T-helper 1 cell treated with Interleukin-12 subunit alpha and Interleukin-12 subunit beta and Interleukin-4 antibody, amounts not matched to agents 30 μg/mL and 1 μg/mL, for 36 hours (primary cell): ENCODE measurements around the gene ASIP.
"Not testable (repeated sequence)": the region's sequence is repeated elsewhere in the genome, so short reads cannot be mapped to it uniquely, and the experiment has no call there.

Experiments used
- H3K27ac Mint-ChIP-seq: one replicate; pipeline ENCODE4 v1.8.0; 2021; ENCODE audit warnings: mild to moderate bottlenecking, mixed read lengths
- H3K27me3 Mint-ChIP-seq: one replicate; pipeline ENCODE4 v1.8.0; 2021; ENCODE audit warnings: low read depth, mixed read lengths
- H3K36me3 Mint-ChIP-seq: one replicate; pipeline ENCODE4 v1.8.0; 2021; ENCODE audit warnings: low read depth, mixed read lengths
- H3K4me1 Mint-ChIP-seq: one replicate; pipeline ENCODE4 v1.8.0; 2021; ENCODE audit warnings: low read depth, mixed read lengths
- H3K4me3 Mint-ChIP-seq: one replicate; pipeline ENCODE4 v1.8.0; 2021; ENCODE audit warnings: mild to moderate bottlenecking, moderate library complexity, mixed read lengths
- H3K9me3 Mint-ChIP-seq: one replicate; pipeline ENCODE4 v1.8.0; 2021; ENCODE audit warnings: mixed read lengths

Gene ASIP

GRCh38 chr20:34254979-34255378 is 13.8 kb downstream of the ASIP start:
- Mint-ChIP-seq H3K36me3 (no peaks in the 10 kb centered on the region), H3K9me3 (no peaks in the 10 kb centered on the region), H3K4me3 (no peak overlapping the region), H3K4me1 (no peaks in the 10 kb centered on the region), H3K27ac (no peak overlapping the region), H3K27me3 (no peaks in the 10 kb centered on the region)

- Mint-ChIP-seq H3K4me1 (no peaks in the 10 kb centered on the region), H3K9me3 (no peaks in the 10 kb centered on the region), H3K36me3 (no peaks in the 10 kb centered on the region), H3K27ac (no peak overlapping the region), H3K4me3 (no peak overlapping the region), H3K27me3 (no peaks in the 10 kb centered on the region)
Observed at GRCh38 chr20:34256629-34257124, 15.5 kb downstream of the ASIP start.

- peaks cover 3% of the 10 kb centered on the region for H3K4me1 Mint-ChIP-seq
- H3K36me3 Mint-ChIP-seq = no peaks in the 10 kb centered on the region
Observed at GRCh38 chr20:34260208-34260942, 19.2 kb downstream of the ASIP start.

GRCh38 chr20:34262488-34263288 is 21.5 kb downstream of the ASIP start:
- no peaks in the 10 kb centered on the region for H3K36me3 Mint-ChIP-seq
- peaks cover 3% of the 10 kb centered on the region for H3K4me1 Mint-ChIP-seq
- H3K27me3 Mint-ChIP-seq = no peaks in the 10 kb centered on the region
- no peaks in the 10 kb centered on the region for H3K9me3 Mint-ChIP-seq
- H3K4me3 Mint-ChIP-seq = no peak overlapping the region
- H3K27ac Mint-ChIP-seq = peak overlapping the region; percentile 27

More at GRCh38 chr20:34260208-34260942, 19.2 kb downstream of the ASIP start:
- H3K9me3 Mint-ChIP-seq = no peaks in the 10 kb centered on the region
- no peaks in the 10 kb centered on the region for H3K27me3 Mint-ChIP-seq
- H3K27ac Mint-ChIP-seq = no peak overlapping the region
- H3K4me3 Mint-ChIP-seq = no peak overlapping the region

- not testable (repeated sequence) for H3K4me1 Mint-ChIP-seq, H3K9me3 Mint-ChIP-seq, H3K4me3 Mint-ChIP-seq, H3K27ac Mint-ChIP-seq, H3K27me3 Mint-ChIP-seq, H3K36me3 Mint-ChIP-seq
Observed at GRCh38 chr20:34263468-34263867, 22.2 kb downstream of the ASIP start.

GRCh38 chr20:34264141-34264540 is 22.9 kb downstream of the ASIP start:
- H3K4me3 Mint-ChIP-seq = no peak overlapping the region
- no peaks in the 10 kb centered on the region for H3K27me3 Mint-ChIP-seq
- no peaks in the 10 kb centered on the region for H3K9me3 Mint-ChIP-seq
- H3K36me3 Mint-ChIP-seq = no peaks in the 10 kb centered on the region
- H3K27ac Mint-ChIP-seq = no peak overlapping the region
- peaks cover 3% of the 10 kb centered on the region for H3K4me1 Mint-ChIP-seq

- Mint-ChIP-seq H3K27ac (no peak overlapping the region), H3K27me3 (no peaks in the 10 kb centered on the region), H3K9me3 (no peaks in the 10 kb centered on the region), H3K36me3 (no peaks in the 10 kb centered on the region), H3K4me3 (no peak overlapping the region), H3K4me1 (peaks cover 3% of the 10 kb centered on the region)
Observed at GRCh38 chr20:34268145-34268544, 26.9 kb downstream of the ASIP start.

GRCh38 chr20:34268851-34269636 is 27.8 kb downstream of the ASIP start:
- Mint-ChIP-seq H3K4me1 (peaks cover 3% of the 10 kb centered on the region), H3K27ac (no peak overlapping the region), H3K27me3 (no peaks in the 10 kb centered on the region), H3K36me3 (no peaks in the 10 kb centered on the region), H3K9me3 (no peaks in the 10 kb centered on the region), H3K4me3 (peak overlapping the region; percentile 12)

- Mint-ChIP-seq H3K4me3 (no peak overlapping the region), H3K36me3 (no peaks in the 10 kb centered on the region), H3K27ac (no peak overlapping the region), H3K4me1 (peaks cover 3% of the 10 kb centered on the region), H3K9me3 (no peaks in the 10 kb centered on the region), H3K27me3 (no peaks in the 10 kb centered on the region)
Observed at GRCh38 chr20:34269996-34270627, 28.9 kb downstream of the ASIP start.

GRCh38 chr20:34271956-34272355 is 30.7 kb downstream of the ASIP start:
- Mint-ChIP-seq H3K27ac (no peak overlapping the region), H3K27me3 (no peaks in the 10 kb centered on the region), H3K4me1 (peaks cover 3% of the 10 kb centered on the region), H3K9me3 (no peaks in the 10 kb centered on the region), H3K4me3 (no peak overlapping the region), H3K36me3 (no peaks in the 10 kb centered on the region)

GRCh38 chr20:34274694-34275093 is 33.5 kb downstream of the ASIP start:
- no peak overlapping the region for H3K27ac Mint-ChIP-seq
- no peak overlapping the region for H3K4me3 Mint-ChIP-seq
- peaks cover 2% of the 10 kb centered on the region for H3K36me3 Mint-ChIP-seq
- no peaks in the 10 kb centered on the region for H3K27me3 Mint-ChIP-seq
- H3K4me1 Mint-ChIP-seq = no peaks in the 10 kb centered on the region
- no peaks in the 10 kb centered on the region for H3K9me3 Mint-ChIP-seq

GRCh38 chr20:34281177-34281576 is 40.0 kb downstream of the ASIP start:
- H3K9me3 Mint-ChIP-seq = no peaks in the 10 kb centered on the region
- H3K27me3 Mint-ChIP-seq = no peaks in the 10 kb centered on the region
- H3K36me3 Mint-ChIP-seq = peaks cover 15% of the 10 kb centered on the region
- H3K4me1 Mint-ChIP-seq = no peaks in the 10 kb centered on the region
- H3K4me3 Mint-ChIP-seq = no peak overlapping the region
- H3K27ac Mint-ChIP-seq = no peak overlapping the region

GRCh38 chr20:34282041-34282440 is 40.8 kb downstream of the ASIP start:
- no peak overlapping the region for H3K4me3 Mint-ChIP-seq
- H3K9me3 Mint-ChIP-seq = no peaks in the 10 kb centered on the region
- H3K36me3 Mint-ChIP-seq = peaks cover 15% of the 10 kb centered on the region
- no peaks in the 10 kb centered on the region for H3K27me3 Mint-ChIP-seq
- no peaks in the 10 kb centered on the region for H3K4me1 Mint-ChIP-seq
- no peak overlapping the region for H3K27ac Mint-ChIP-seq

- H3K4me3 Mint-ChIP-seq = no peak overlapping the region
- H3K36me3 Mint-ChIP-seq = peaks cover 14% of the 10 kb centered on the region
- no peaks in the 10 kb centered on the region for H3K27me3 Mint-ChIP-seq
- no peaks in the 10 kb centered on the region for H3K9me3 Mint-ChIP-seq
- no peak overlapping the region for H3K27ac Mint-ChIP-seq
- H3K4me1 Mint-ChIP-seq = no peaks in the 10 kb centered on the region
Observed at GRCh38 chr20:34283844-34284243, 42.6 kb downstream of the ASIP start.
